ENCODE data around the gene MAP3K6.

GRCh38 chr1:27366113-27366410 lies 699 bp downstream of the MAP3K6 start:
- TF ChIP-seq, protein P1, sequence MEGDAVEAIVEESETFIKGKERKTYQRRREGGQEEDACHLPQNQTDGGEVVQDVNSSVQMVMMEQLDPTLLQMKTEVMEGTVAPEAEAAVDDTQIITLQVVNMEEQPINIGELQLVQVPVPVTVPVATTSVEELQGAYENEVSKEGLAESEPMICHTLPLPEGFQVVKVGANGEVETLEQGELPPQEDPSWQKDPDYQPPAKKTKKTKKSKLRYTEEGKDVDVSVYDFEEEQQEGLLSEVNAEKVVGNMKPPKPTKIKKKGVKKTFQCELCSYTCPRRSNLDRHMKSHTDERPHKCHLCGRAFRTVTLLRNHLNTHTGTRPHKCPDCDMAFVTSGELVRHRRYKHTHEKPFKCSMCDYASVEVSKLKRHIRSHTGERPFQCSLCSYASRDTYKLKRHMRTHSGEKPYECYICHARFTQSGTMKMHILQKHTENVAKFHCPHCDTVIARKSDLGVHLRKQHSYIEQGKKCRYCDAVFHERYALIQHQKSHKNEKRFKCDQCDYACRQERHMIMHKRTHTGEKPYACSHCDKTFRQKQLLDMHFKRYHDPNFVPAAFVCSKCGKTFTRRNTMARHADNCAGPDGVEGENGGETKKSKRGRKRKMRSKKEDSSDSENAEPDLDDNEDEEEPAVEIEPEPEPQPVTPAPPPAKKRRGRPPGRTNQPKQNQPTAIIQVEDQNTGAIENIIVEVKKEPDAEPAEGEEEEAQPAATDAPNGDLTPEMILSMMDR (IDR thresholded peaks at IDR 0.05), result no peak
- TF ChIP-seq POLR2A (IDR thresholded peaks at IDR 0.05), result no peak

Data from testis (tissue), 2 donors.